K562 (cell line): ENCODE data around the gene STK4. TPM values are rescaled to one million over a fixed set of nuclear protein-coding genes. Genes with fewer than 3 reads are reported as not detected.

Source experiments
- ATAC-seq: fragments of 200-7000 bp; cut with Tn5 transposase; 3 replicates; pipeline ENCODE4 v1.9.1; 2020; ENCODE audit warnings: moderate library complexity
- BruUV-seq: library from RNA; stranded (reverse); fragments of 400-500 nt; replicated peaks from 2 replicates; lab custom pipeline; 2021; lab: Mats Ljungman, UMichigan
- CTCF ChIA-PET: fragments of 300-600 bp; formaldehyde crosslinking; extraction: SDS; loops from one replicate; lab custom pipeline; 2021; ENCODE audit warnings: low intra/inter-chr PET ratio; lab: Yijun Ruan, JAX
- POLR2A ChIA-PET: fragments of 300-600, 350-650 bp; sonication (Branson Sonifier 250); formaldehyde crosslinking; extraction: SDS; loops from one replicate; lab custom pipeline; 2021; ENCODE audit warnings: antibody characterized with exemption, inconsistent platforms; lab: Yijun Ruan, JAX
- DNase-seq, 4 experiments: peaks; one replicate each; pipeline versions ENCODE4 v3.0.0 to v3.0.0-alpha.2; 2011 to 2018; ENCODE audit warnings: low spot score in 3 of 4, mixed read lengths in 3 of 4; ENCODE audit errors: extremely low read depth in 1 of 4
- FAIRE-seq: peaks from 2 replicates; lab custom pipeline; 2011; peaks lifted over from hg19 to GRCh38; lab: Jason Lieb, UNC
- H2AFZ ChIP-seq: 2 replicates; pipeline ENCODE4 v1.6.0; 2011; ENCODE audit warnings: low read depth, low read length, control low read depth, inconsistent platforms
- H3K27ac ChIP-seq: fragments of 200-600 bp; 3 replicates; pipeline ENCODE4 v1.8.0; 2011; ENCODE audit warnings: low read depth, mild to moderate bottlenecking, control low read depth, inconsistent platforms, low read length, moderate library complexity, mixed read lengths; ENCODE audit errors: extremely low read depth
- H3K27me3 ChIP-seq, 2 experiments: fragments of 300-600 bp in 1 of 2; 2 replicates in 1 of 2; 3 replicates in 1 of 2; pipeline versions ENCODE4 v1.6.0 to v1.8.0; 2011; ENCODE audit warnings: inconsistent platforms in 2 of 2, low read length in 2 of 2, mild to moderate bottlenecking in 1 of 2, mixed read lengths in 1 of 2, moderate library complexity in 1 of 2; ENCODE audit not compliant: control insufficient read depth in 2 of 2, insufficient read depth in 2 of 2
- H3K36me3 ChIP-seq: fragments of 300-600 bp; 3 replicates; pipeline ENCODE4 v1.8.0; 2011; ENCODE audit warnings: mild to moderate bottlenecking, low read length, inconsistent platforms; ENCODE audit not compliant: control insufficient read depth, insufficient read depth
- H3K4me1 ChIP-seq, 2 experiments: fragments of 200-600 bp in 1 of 2; replicated peaks in 1 of 2; 2 replicates in 1 of 2; 3 replicates in 1 of 2; pipeline versions ENCODE4 v1.5.1 to v1.8.0; 2011; ENCODE audit warnings: inconsistent platforms in 2 of 2, low read length in 2 of 2, mild to moderate bottlenecking in 1 of 2, mixed read lengths in 1 of 2, moderate library complexity in 1 of 2; ENCODE audit not compliant: control insufficient read depth in 2 of 2, insufficient read depth in 2 of 2
- H3K4me2 ChIP-seq: 2 replicates; pipeline ENCODE4 v1.6.1; 2011; ENCODE audit warnings: low read length, control low read depth, inconsistent platforms, mixed read lengths; ENCODE audit not compliant: insufficient read depth
- H3K4me3 ChIP-seq: fragments of 200-600 bp; sonication (generic), shearing (Covaris generic); 2 replicates; pipeline ENCODE4 v1.5.1; 2016; ENCODE audit warnings: control low read depth, inconsistent platforms
- H3K79me2 ChIP-seq: fragments of 200-600 bp; 3 replicates; pipeline ENCODE4 v1.8.0; 2011; ENCODE audit warnings: low read length, inconsistent platforms; ENCODE audit not compliant: control insufficient read depth, insufficient read depth
- H3K9ac ChIP-seq, 2 experiments: 2 replicates each; pipeline versions ENCODE4 v1.6.0 to v1.6.1; 2011; ENCODE audit warnings: low read depth in 2 of 2, low read length in 2 of 2, control low read depth in 1 of 2, inconsistent platforms in 1 of 2, mild to moderate bottlenecking in 1 of 2, mixed read lengths in 1 of 2; ENCODE audit not compliant: insufficient read depth in 1 of 2
- H3K9me1 ChIP-seq: one replicate; pipeline ENCODE4 v1.6.0; 2011; ENCODE audit warnings: inconsistent platforms, mild to moderate bottlenecking, low read length, moderate library complexity; ENCODE audit not compliant: control insufficient read depth, insufficient read depth
- H3K9me3 ChIP-seq: replicated peaks from 2 replicates; pipeline ENCODE4 v1.5.1; 2011; ENCODE audit warnings: low read depth, low read length, inconsistent platforms; ENCODE audit not compliant: control insufficient read depth, insufficient read depth
- H4K20me1 ChIP-seq: replicated peaks from 2 replicates; pipeline ENCODE4 v1.6.1; 2011; ENCODE audit warnings: low read length, inconsistent platforms, mixed read lengths; ENCODE audit not compliant: control insufficient read depth, insufficient read depth
- KLF1 ChIP-seq: fragments of 450-650 bp; IDR thresholded peaks from 2 replicates; pipeline ENCODE4 v1.6.1; 2016; ENCODE audit warnings: missing genetic modification characterization, missing compliant biosample characterization
- MBD2 ChIP-seq: sonication (generic); IDR thresholded peaks from 2 replicates; pipeline ENCODE4 v1.6.1; 2016; ENCODE audit warnings: low read depth, borderline replicate concordance
- PPARD ChIP-seq: fragments of 250-450 bp; sonication (Bioruptor Pico); IDR thresholded peaks from 2 replicates; pipeline ENCODE4 v1.8.0; 2022; ENCODE audit warnings: inconsistent platforms, mild to moderate bottlenecking, moderate library complexity
- ZNF695 ChIP-seq: fragments of 450-650 bp; formaldehyde crosslinking; IDR thresholded peaks from 2 replicates; pipeline ENCODE4 v1.4.0; 2020; ENCODE audit warnings: mild to moderate bottlenecking, moderate library complexity
- WGBS: fragments of 100-300 bp; shearing (Covaris generic); methylation state at CpG from one replicate; pipeline ENCODE4 v1.1.6; 2016; ENCODE audit warnings: low coverage, mixed read lengths; ENCODE audit not compliant: insufficient coverage; ENCODE audit errors: missing lambda C conversion rate; 5-methylcytosine and 5-hydroxymethylcytosine counted together
- in situ Hi-C: fragments of 300-500 bp; cut with MboI; formaldehyde crosslinking; loops from 4 replicates; pipeline ENCODE4 v1.15.0; 2018; ENCODE audit warnings: inconsistent platforms, mixed read lengths
- intact Hi-C: fragments of 100-400 bp; cut with micrococcal nuclease; formaldehyde crosslinking; loops from 2 replicates; pipeline ENCODE4 v1.14.2; 2022
- polyA plus RNA-seq, 8 experiments: library from polyadenylated mRNA; depleted of rRNA in 4 of 8; stranded (reverse) in 5 of 8; unstranded in 3 of 8; fragments of >200 nt; fragmentation: Nextera tagmentation in 2 of 8; fragmentation: Illumina TruSeq in 1 of 8; extraction: Ambion mirVana in 2 of 8; extraction: Trizol in 1 of 8; gene quantifications; 2 replicates each; pipeline versions ENCODE4 v1.2.1 to v1.2.3, GENCODE V29; 2011 to 2014; ENCODE audit warnings: inconsistent platforms in 1 of 8, missing spikeins in 1 of 8
- total RNA-seq, 7 experiments: library from RNA; depleted of rRNA in 6 of 7; stranded (reverse); fragments of >200 nt in 6 of 7; fragmentation: Illumina TruSeq in 2 of 7; extraction: Trizol in 2 of 7; gene quantifications; 2 replicates each; pipeline versions ENCODE4 v1.2.1 to v1.2.3, GENCODE V29; 2011 to 2021; ENCODE audit warnings: low replicate concordance in 1 of 7
- TF ChIP-seq, protein P1 (sequence below): fragments of 450-650 bp; formaldehyde crosslinking; IDR thresholded peaks from 2 replicates; pipeline ENCODE4 v1.4.0; 2020; ENCODE audit warnings: mild to moderate bottlenecking

The STK4 gene
- total and polyA plus RNA-seq, 9 of the 15 experiments (the other 6 are each of a cell fraction or from before 2014, with no cell fraction given): 11.9 to 30.6 (median 22.2) TPM

DNA sequence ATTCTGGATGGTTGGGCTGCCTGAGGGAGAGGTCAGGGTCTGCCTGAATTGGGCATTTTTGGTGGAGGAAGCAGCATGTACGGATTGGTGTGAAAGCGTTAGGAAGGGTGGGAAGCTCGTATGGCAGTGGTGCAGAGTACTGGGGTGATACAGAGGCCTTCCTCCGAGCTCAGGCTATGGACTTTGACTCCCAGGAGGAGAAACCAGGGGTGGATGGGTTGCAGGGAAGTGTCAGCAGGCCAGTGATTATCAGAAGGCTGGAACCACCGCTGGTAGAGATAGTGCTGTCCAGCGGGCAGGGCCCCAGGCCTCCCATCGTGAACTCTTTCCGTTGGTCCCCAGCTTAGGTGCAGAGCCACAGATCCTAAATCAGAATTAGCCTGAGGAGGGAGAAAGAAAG lies 143.3 kb downstream of the STK4 start:
- no TSS peak for BruUV-seq
- no peak overlapping the region for H3K27ac ChIP-seq
- H3K9ac ChIP-seq: no peak overlapping the region
- H3K9me3 ChIP-seq: no peaks in the 10 kb centered on the region
- H3K27me3 ChIP-seq: peaks cover 14 to 43% of the 10 kb centered on the region in 2 experiments; a peak in 4 of 5 replicates
- H3K36me3 ChIP-seq: no peaks in the 10 kb centered on the region
- H3K9me1 ChIP-seq: no peaks in the 10 kb centered on the region
- TF ChIP-seq KLF1 (no peak), ZNF695 (no peak), MBD2 (no peak), PPARD (CRISPR knock-in tag) (no peak)
- TF ChIP-seq, protein P1, sequence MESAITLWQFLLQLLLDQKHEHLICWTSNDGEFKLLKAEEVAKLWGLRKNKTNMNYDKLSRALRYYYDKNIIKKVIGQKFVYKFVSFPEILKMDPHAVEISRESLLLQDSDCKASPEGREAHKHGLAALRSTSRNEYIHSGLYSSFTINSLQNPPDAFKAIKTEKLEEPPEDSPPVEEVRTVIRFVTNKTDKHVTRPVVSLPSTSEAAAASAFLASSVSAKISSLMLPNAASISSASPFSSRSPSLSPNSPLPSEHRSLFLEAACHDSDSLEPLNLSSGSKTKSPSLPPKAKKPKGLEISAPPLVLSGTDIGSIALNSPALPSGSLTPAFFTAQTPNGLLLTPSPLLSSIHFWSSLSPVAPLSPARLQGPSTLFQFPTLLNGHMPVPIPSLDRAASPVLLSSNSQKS (CRISPR knock-in tag): no peak
- DNase-seq: no peak
- H3K4me1 ChIP-seq: peaks cover 0 to 3% of the 10 kb centered on the region in 2 experiments; a peak in 1 of 5 replicates
- ChIA-PET CTCF (no interaction called here), POLR2A (interaction anchor here (0.6 to 1.5 kb wide), 5 partner anchors 12 to 221 kb away, joined by 3 to 5 read pairs (median 4); no protein-coding TSS in a partner anchor)
- FAIRE-seq: no peak
- no peaks in the 10 kb centered on the region for H4K20me1 ChIP-seq
- H3K4me3 ChIP-seq: no peak overlapping the region
- peak; percentile 18; the same call in 1 of the 3 replicates for ATAC-seq
- 4% methylated on average over 8 of the region's 8 CpGs for WGBS
- intact Hi-C loops (loop anchor here (5.0 kb wide), 2 partner anchors 67 to 97 kb away; no protein-coding TSS in a partner anchor), in situ Hi-C loops (no loop called here)
- no peak overlapping the region for H2AFZ ChIP-seq
- no peak overlapping the region for H3K4me2 ChIP-seq
- no peaks in the 10 kb centered on the region for H3K79me2 ChIP-seq
